ENCODE data around the gene PXDN. TPM values are rescaled to one million over a fixed set of nuclear protein-coding genes. Genes with fewer than 3 reads are reported as not detected.
"Not testable (repeated sequence)": the region's sequence is repeated elsewhere in the genome, so short reads cannot be mapped to it uniquely, and the experiment has no call there.

Gene PXDN
- total RNA-seq, 1 donor from 2014 or later: 576 TPM

DNA sequence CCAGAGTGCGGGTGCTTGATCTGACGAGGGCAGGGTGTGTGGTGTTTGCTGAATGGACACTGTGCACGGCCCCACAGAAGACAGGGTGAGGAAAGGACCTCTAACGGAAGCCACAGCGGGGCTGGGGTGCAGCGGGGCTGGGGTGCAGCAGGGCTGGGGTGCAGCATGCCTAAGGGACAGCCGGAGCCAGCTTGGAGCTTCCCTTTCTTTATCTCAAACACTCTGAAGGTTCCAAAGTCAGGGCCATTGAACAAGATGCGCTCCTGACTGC is 35.0 kb downstream of the PXDN start:
- Mint-ChIP-seq H3K4me1 (ENCODE audit: low read depth) (peaks cover 66% of the 10 kb centered on the region), H3K27me3 (ENCODE audit: low read depth) (no peaks in the 10 kb centered on the region), H3K27ac (ENCODE audit: unreplicated experiment) (no peak overlapping the region), H3K4me3 (ENCODE audit: unreplicated experiment) (no peak overlapping the region), H3K9me3 (ENCODE audit: low read depth) (no peaks in the 10 kb centered on the region), H3K36me3 (ENCODE audit: low read depth) (no peaks in the 10 kb centered on the region)
- no peak for DNase-seq (ENCODE audit: low spot score)
- TF ChIP-seq CTCF (IDR thresholded peaks at IDR 0.05): no peak

DNA sequence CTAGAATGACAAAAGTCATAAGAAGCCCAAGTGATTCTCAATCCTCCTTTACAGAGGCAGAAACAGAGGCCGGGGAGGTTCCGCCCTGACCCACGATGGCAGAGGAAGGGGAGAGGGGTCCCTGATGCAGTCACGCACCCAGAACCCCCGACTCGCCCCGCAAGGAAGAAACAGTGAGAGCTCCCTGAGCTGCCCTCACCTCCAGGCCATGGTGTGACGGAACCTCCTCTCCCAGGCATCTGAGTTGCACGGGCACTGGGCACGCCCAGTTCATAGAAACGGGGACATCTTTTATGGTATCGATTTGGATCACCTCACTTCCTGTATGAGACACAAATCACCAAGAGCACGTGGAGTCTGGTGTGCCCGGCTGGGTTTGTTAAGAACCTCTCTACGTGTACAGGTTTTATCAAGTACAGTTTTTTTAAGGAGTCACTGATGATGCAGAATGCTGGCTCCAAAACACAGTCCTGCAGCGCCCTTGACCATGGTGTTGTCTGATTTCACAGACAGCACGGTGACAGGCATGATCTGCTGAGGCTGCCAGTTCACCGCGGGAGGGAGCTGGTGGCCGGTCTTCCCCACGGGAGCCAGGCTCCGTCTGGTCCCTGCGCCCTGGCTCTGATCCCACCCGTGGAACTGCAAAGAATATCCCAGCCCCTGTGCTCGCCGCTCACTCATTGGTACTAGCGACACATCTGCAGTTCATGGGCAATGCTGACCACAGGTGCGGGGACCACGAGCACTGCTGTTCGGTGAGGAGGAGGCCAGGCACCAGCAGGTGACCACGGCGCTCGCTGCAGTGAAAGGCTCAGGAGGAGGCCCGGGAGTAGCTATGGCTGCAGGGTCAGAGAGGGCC is 35.6 kb downstream of the PXDN start:
- no peak for DNase-seq (ENCODE audit: low spot score)
- Mint-ChIP-seq H3K27me3 (ENCODE audit: low read depth) (no peaks in the 10 kb centered on the region), H3K36me3 (ENCODE audit: low read depth) (no peaks in the 10 kb centered on the region), H3K27ac (ENCODE audit: unreplicated experiment) (peak overlapping the region; percentile 82), H3K4me3 (ENCODE audit: unreplicated experiment) (no peak overlapping the region), H3K4me1 (ENCODE audit: low read depth) (peaks cover 60% of the 10 kb centered on the region), H3K9me3 (ENCODE audit: low read depth) (no peaks in the 10 kb centered on the region)
- no peak for TF ChIP-seq CTCF (IDR thresholded peaks at IDR 0.05)

DNA sequence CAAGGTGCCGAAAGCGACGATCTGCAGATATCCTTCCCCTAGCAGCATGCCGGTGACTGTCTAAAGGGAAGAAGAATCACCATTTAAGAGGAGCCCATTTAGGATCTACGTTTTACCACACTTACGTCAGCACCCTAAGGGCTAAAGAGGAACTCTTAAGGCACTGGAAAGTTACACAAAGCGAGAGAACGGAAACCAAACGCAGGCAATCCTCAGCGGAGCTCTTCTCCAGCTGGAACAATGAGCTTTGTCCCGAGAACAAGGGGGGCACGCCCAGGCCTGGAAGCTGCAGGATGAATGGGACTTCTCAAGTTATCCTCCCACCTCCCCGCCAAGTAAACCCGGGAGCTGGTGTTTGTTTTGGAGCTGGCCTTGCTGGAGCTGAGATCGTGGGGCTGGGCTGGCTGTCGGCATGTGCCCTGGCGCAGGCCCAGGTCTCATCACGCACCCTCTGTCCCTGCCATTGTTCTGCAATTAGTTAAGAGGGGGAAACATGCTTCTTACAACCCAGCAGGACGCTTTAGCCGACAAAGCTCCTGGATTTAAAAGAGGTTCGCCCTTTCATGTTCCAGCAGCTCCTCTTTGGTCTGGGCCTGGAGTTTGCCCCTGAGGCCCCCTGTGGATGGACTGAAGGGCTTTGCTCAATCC is 36.4 kb downstream of the PXDN start:
- no peak for DNase-seq (ENCODE audit: low spot score)
- Mint-ChIP-seq H3K4me3 (ENCODE audit: unreplicated experiment) (peak overlapping the region; percentile 31), H3K4me1 (ENCODE audit: low read depth) (peaks cover 55% of the 10 kb centered on the region), H3K27ac (ENCODE audit: unreplicated experiment) (peak overlapping the region; percentile 82), H3K9me3 (ENCODE audit: low read depth) (no peaks in the 10 kb centered on the region), H3K27me3 (ENCODE audit: low read depth) (no peaks in the 10 kb centered on the region), H3K36me3 (ENCODE audit: low read depth) (no peaks in the 10 kb centered on the region)
- TF ChIP-seq CTCF (IDR thresholded peaks at IDR 0.05): no peak

DNA sequence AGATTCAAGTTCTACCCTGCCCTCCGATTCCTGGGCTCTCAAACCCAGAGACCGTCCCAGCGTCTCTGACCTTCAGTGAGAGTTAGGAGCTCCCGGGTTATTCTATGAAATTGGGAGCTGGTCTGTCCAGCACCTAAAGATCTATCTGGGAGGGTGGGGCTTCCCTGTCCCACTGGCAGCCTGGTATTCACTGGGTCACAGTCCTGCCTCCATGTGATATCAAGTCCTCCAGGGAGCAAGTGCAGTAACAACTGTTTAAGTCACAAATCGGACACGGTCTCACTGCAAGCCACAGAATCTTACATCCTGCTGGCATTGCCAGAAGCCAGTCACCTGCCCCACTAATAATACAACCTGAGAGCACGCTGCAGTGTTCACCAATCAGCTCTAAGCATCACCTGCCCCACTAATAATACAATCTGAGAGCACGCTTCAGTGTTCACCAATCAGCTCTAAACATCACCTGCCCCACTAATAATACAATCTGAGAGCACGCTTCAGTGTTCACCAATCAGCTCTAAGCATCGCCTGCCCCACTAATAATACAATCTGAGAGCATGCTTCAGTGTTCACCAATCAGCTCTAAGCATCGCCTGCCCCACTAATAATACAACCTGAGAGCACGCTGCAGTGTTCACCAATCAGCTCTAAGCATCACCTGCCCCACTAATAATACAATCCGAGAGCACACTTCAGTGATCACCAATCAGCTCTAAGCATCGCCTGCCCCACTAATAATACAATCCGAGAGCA is 38.0 kb downstream of the PXDN start:
- not testable (repeated sequence) for DNase-seq (ENCODE audit: low spot score); H3K9me3 Mint-ChIP-seq (ENCODE audit: low read depth); H3K4me3 Mint-ChIP-seq (ENCODE audit: unreplicated experiment); H3K36me3 Mint-ChIP-seq (ENCODE audit: low read depth); H3K27me3 Mint-ChIP-seq (ENCODE audit: low read depth); H3K27ac Mint-ChIP-seq (ENCODE audit: unreplicated experiment)
- H3K4me1 Mint-ChIP-seq (ENCODE audit: low read depth): peaks cover 56% of the 10 kb centered on the region

GRCh38 chr2:1705557-1706076 is 38.7 kb downstream of the PXDN start:
- no peaks in the 10 kb centered on the region for H3K27me3 Mint-ChIP-seq (ENCODE audit: low read depth)
- peaks cover 4% of the 10 kb centered on the region for H3K36me3 Mint-ChIP-seq (ENCODE audit: low read depth)
- no peak for TF ChIP-seq CTCF (IDR thresholded peaks at IDR 0.05)
- no peak overlapping the region for H3K4me3 Mint-ChIP-seq (ENCODE audit: unreplicated experiment)
- DNase-seq (ENCODE audit: low spot score): no peak
- H3K4me1 Mint-ChIP-seq (ENCODE audit: low read depth): peaks cover 58% of the 10 kb centered on the region
- H3K27ac Mint-ChIP-seq (ENCODE audit: unreplicated experiment): no peak overlapping the region
- H3K9me3 Mint-ChIP-seq (ENCODE audit: low read depth): no peaks in the 10 kb centered on the region

Measured in chondrocyte (in vitro differentiated cells).